Measurements from ENCODE around the gene ADAM10. TPM values are rescaled to one million over a fixed set of nuclear protein-coding genes. Genes with fewer than 3 reads are reported as not detected.

The ADAM10 gene
- polyA plus RNA-seq, 1 of the 3 experiments (the other 2 are of a cell fraction) = 83.5 TPM

DNA sequence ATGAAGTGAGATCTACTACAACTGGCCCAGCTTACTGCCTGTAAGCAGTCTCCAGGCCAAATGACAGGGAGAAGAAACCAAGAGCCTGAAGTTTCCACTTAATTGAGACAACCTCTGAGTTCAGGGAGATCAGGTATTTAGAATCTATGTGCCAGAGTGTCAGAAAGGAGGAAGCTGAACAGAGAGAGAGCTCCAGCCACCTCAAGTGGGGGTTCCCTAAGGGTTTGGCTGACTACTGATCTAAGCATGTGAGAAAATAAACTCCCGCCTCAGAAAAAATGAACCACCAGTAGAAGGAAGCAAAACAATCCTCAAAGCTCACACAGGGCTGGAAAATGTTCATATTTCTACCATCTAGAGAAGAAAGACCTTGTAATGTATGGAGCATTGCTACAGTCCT is 25.0 kb downstream of the ADAM10 start (continued):
- TF ChIP-seq, protein P1, sequence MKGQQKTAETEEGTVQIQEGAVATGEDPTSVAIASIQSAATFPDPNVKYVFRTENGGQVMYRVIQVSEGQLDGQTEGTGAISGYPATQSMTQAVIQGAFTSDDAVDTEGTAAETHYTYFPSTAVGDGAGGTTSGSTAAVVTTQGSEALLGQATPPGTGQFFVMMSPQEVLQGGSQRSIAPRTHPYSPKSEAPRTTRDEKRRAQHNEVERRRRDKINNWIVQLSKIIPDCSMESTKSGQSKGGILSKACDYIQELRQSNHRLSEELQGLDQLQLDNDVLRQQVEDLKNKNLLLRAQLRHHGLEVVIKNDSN (IDR thresholded peaks at IDR 0.05; ENCODE audit: borderline replicate concordance, low read depth) = no peak
- TF ChIP-seq GABPA (IDR thresholded peaks at IDR 0.05; ENCODE audit: low read depth) = no peak

DNA sequence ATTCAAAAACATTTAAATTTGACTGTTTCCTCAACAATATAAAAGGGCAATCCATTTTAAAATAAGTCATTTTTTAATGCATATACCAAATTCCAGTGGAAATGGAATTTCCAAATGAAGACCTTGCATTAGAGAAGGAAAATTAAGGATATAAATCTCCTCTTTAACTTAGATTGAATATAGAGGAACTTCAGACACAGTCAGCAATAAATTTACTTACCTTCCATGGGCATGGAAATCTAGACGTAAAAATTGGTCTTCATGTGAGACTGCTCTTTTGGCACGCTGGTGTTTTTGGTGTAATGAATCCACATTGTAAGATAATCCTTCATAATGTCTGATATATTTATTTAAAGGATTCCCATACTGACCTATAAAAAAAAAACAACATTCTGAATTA is 32.1 kb downstream of the ADAM10 start:
- H3K36me3 ChIP-seq (replicated peaks in 1 of 2; ENCODE audit: control insufficient read depth in 1 of 2, insufficient read depth in 2 of 2, low read length in 1 of 2) = peaks cover 4 to 42% of the 10 kb centered on the region in 2 experiments
- no peaks in the 10 kb centered on the region for H3K9me3 ChIP-seq
- H3K4me1 ChIP-seq (ENCODE audit: control insufficient read depth in 1 of 2, insufficient read depth in 2 of 2, low read depth in 1 of 2, low read length in 1 of 2) = no peaks in the 10 kb centered on the region
- TF ChIP-seq RXRA (IDR thresholded peaks at IDR 0.05; ENCODE audit: borderline replicate concordance, low read depth) = no peak
- no peaks in the 10 kb centered on the region for H3F3A ChIP-seq (replicated peaks; ENCODE audit: insufficient read depth)
- H3K79me2 ChIP-seq (ENCODE audit: insufficient read depth) = peaks cover 56% of the 10 kb centered on the region
- no peaks in the 10 kb centered on the region for H3K9me2 ChIP-seq
- no peaks in the 10 kb centered on the region for H3K27me3 ChIP-seq (ENCODE audit: insufficient read depth)
- no peak for DNase-seq
- no peak overlapping the region for H3K27ac ChIP-seq (ENCODE audit: low read depth in 2 of 2, low read length in 1 of 2)
- no peak overlapping the region for H3K4me3 ChIP-seq (ENCODE audit: low read depth in 2 of 2, low read length in 1 of 2)
- H2AFZ ChIP-seq (ENCODE audit: low read depth) = no peak overlapping the region
- ChIA-PET POLR2A (no interaction called here), CTCF (no interaction called here)
- H3K4me2 ChIP-seq = no peak overlapping the region
- WGBS (ENCODE audit: low lambda C conversion rate) = 97% methylated on average over 2 of the region's 2 CpGs
- no peak overlapping the region for H3K9ac ChIP-seq
- 0 out of 2 replicates have a peak, but pooled peaks cover 5% of the 10 kb centered on the region for H4K20me1 ChIP-seq (ENCODE audit: insufficient read depth)

DNA sequence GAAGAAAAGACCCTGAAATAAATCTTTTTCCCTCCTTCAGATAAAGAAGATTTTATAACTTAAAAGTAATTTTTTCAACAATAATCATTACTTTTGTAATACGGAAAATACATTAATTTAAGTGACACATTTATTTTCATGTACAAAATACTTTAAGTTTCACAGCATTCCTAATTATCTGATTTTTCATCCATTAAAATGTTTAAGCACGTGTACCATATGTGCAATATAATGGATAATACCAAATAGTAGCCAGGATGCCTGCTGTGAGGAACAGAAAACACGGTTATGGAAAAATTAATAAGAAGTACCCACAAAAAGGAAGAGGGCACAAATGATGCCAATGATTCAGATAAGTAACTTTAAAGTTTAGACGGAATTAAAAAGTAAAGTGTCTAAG is 33.5 kb downstream of the ADAM10 start:
- POLR2A ChIA-PET = no interaction called here
- 0 out of 2 replicates have a peak, but pooled peaks cover 5% of the 10 kb centered on the region for H4K20me1 ChIP-seq (ENCODE audit: insufficient read depth)
- H3K9me3 ChIP-seq = no peaks in the 10 kb centered on the region
- H3K9ac ChIP-seq = no peak overlapping the region
- no peak overlapping the region for H3K4me2 ChIP-seq
- 95% methylated on average over 4 of the region's 4 CpGs for WGBS (ENCODE audit: low lambda C conversion rate)
- no peak overlapping the region for H3K27ac ChIP-seq (ENCODE audit: low read depth in 2 of 2, low read length in 1 of 2)
- H3K27me3 ChIP-seq (ENCODE audit: insufficient read depth) = no peaks in the 10 kb centered on the region
- H3F3A ChIP-seq (replicated peaks; ENCODE audit: insufficient read depth) = no peaks in the 10 kb centered on the region
- DNase-seq = no peak
- CTCF ChIA-PET = no interaction called here
- no peak overlapping the region for H2AFZ ChIP-seq (ENCODE audit: low read depth)
- H3K4me3 ChIP-seq (ENCODE audit: low read depth in 2 of 2, low read length in 1 of 2) = no peak overlapping the region
- H3K79me2 ChIP-seq (ENCODE audit: insufficient read depth) = peaks cover 52% of the 10 kb centered on the region
- peaks cover 4 to 48% of the 10 kb centered on the region in 2 experiments for H3K36me3 ChIP-seq (replicated peaks in 1 of 2; ENCODE audit: control insufficient read depth in 1 of 2, insufficient read depth in 2 of 2, low read length in 1 of 2)
- no peaks in the 10 kb centered on the region for H3K9me2 ChIP-seq
- no peaks in the 10 kb centered on the region for H3K4me1 ChIP-seq (ENCODE audit: control insufficient read depth in 1 of 2, insufficient read depth in 2 of 2, low read depth in 1 of 2, low read length in 1 of 2)
- TF ChIP-seq FOXM1 (IDR thresholded peaks at IDR 0.05; ENCODE audit: low read depth) = no peak
- TF ChIP-seq GATA2 (CRISPR knock-in tag; IDR thresholded peaks at IDR 0.05) = no peak
- TF ChIP-seq, protein P2, sequence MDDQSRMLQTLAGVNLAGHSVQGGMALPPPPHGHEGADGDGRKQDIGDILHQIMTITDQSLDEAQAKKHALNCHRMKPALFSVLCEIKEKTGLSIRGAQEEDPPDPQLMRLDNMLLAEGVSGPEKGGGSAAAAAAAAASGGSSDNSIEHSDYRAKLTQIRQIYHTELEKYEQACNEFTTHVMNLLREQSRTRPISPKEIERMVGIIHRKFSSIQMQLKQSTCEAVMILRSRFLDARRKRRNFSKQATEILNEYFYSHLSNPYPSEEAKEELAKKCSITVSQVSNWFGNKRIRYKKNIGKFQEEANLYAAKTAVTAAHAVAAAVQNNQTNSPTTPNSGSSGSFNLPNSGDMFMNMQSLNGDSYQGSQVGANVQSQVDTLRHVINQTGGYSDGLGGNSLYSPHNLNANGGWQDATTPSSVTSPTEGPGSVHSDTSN (IDR thresholded peaks at IDR 0.05) = no peak
- TF ChIP-seq ELF1 (IDR thresholded peaks at IDR 0.05) = no peak
- TF ChIP-seq, protein P3, sequence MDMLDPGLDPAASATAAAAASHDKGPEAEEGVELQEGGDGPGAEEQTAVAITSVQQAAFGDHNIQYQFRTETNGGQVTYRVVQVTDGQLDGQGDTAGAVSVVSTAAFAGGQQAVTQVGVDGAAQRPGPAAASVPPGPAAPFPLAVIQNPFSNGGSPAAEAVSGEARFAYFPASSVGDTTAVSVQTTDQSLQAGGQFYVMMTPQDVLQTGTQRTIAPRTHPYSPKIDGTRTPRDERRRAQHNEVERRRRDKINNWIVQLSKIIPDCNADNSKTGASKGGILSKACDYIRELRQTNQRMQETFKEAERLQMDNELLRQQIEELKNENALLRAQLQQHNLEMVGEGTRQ (IDR thresholded peaks at IDR 0.05; ENCODE audit: borderline replicate concordance, low read depth, low read length) = no peak
- no peak for TF ChIP-seq YY1 (IDR thresholded peaks at IDR 0.05; ENCODE audit: low read depth)
- no peak for TF ChIP-seq RCOR1 (IDR thresholded peaks at IDR 0.05; ENCODE audit: low read length)
- no peak for TF ChIP-seq POLR2AphosphoS5 (IDR thresholded peaks at IDR 0.05; ENCODE audit: low read depth, low read length)
- TF ChIP-seq RXRA (IDR thresholded peaks at IDR 0.05; ENCODE audit: borderline replicate concordance, low read depth) = no peak
- TF ChIP-seq, protein P4, sequence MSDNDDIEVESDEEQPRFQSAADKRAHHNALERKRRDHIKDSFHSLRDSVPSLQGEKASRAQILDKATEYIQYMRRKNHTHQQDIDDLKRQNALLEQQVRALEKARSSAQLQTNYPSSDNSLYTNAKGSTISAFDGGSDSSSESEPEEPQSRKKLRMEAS (IDR thresholded peaks at IDR 0.05; ENCODE audit: low read depth) = no peak
- no peak for TF ChIP-seq RAD21 (IDR thresholded peaks at IDR 0.05; ENCODE audit: low read length)
- TF ChIP-seq, protein P5, sequence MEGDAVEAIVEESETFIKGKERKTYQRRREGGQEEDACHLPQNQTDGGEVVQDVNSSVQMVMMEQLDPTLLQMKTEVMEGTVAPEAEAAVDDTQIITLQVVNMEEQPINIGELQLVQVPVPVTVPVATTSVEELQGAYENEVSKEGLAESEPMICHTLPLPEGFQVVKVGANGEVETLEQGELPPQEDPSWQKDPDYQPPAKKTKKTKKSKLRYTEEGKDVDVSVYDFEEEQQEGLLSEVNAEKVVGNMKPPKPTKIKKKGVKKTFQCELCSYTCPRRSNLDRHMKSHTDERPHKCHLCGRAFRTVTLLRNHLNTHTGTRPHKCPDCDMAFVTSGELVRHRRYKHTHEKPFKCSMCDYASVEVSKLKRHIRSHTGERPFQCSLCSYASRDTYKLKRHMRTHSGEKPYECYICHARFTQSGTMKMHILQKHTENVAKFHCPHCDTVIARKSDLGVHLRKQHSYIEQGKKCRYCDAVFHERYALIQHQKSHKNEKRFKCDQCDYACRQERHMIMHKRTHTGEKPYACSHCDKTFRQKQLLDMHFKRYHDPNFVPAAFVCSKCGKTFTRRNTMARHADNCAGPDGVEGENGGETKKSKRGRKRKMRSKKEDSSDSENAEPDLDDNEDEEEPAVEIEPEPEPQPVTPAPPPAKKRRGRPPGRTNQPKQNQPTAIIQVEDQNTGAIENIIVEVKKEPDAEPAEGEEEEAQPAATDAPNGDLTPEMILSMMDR (IDR thresholded peaks at IDR 0.05) = no peak
- TF ChIP-seq, protein P6, sequence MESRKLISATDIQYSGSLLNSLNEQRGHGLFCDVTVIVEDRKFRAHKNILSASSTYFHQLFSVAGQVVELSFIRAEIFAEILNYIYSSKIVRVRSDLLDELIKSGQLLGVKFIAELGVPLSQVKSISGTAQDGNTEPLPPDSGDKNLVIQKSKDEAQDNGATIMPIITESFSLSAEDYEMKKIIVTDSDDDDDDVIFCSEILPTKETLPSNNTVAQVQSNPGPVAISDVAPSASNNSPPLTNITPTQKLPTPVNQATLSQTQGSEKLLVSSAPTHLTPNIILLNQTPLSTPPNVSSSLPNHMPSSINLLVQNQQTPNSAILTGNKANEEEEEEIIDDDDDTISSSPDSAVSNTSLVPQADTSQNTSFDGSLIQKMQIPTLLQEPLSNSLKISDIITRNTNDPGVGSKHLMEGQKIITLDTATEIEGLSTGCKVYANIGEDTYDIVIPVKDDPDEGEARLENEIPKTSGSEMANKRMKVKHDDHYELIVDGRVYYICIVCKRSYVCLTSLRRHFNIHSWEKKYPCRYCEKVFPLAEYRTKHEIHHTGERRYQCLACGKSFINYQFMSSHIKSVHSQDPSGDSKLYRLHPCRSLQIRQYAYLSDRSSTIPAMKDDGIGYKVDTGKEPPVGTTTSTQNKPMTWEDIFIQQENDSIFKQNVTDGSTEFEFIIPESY (IDR thresholded peaks at IDR 0.05; ENCODE audit: borderline replicate concordance, low read depth) = no peak
- TF ChIP-seq NFIC (IDR thresholded peaks at IDR 0.05; ENCODE audit: borderline replicate concordance) = no peak
- TF ChIP-seq GABPA (IDR thresholded peaks at IDR 0.05; ENCODE audit: low read depth) = no peak
- TF ChIP-seq SIN3A (IDR thresholded peaks at IDR 0.05; ENCODE audit: borderline replicate concordance, low read depth, low read length) = no peak
- no peak for TF ChIP-seq FOXJ3 (CRISPR knock-in tag; IDR thresholded peaks at IDR 0.05)
- TF ChIP-seq NRF1 (IDR thresholded peaks at IDR 0.05; ENCODE audit: low read depth, low read length) = no peak
- TF ChIP-seq MEF2A (IDR thresholded peaks at IDR 0.05; ENCODE audit: borderline replicate concordance, low read depth) = no peak

Measured in SK-N-SH (cell line).